Body of pancreas (tissue), 4 donors: ENCODE results near the gene SELENOS. TPM values are rescaled to one million over a fixed set of nuclear protein-coding genes. Genes with fewer than 3 reads are reported as not detected.
"Not testable (repeated sequence)": the region's sequence is repeated elsewhere in the genome, so short reads cannot be mapped to it uniquely, and the experiment has no call there.

ENCODE experiments used
- ATAC-seq: fragments of 150-250 bp; one replicate; pipeline ENCODE4 v1.9.1; 2016
- DNase-seq, 4 donors: peaks; one replicate each; pipeline ENCODE4 v3.0.0-alpha.2; 2019
- H3K27ac ChIP-seq, 4 donors: fragments of 200-600 bp; sonication (generic); 1 replicate in 3 of 4; 2 replicates in 1 of 4; pipeline versions ENCODE4 v1.5.1 to v1.6.1; 2016 to 2019; ENCODE audit warnings: mild to moderate bottlenecking in 1 of 4, mixed read lengths in 1 of 4, moderate library complexity in 1 of 4
- H3K27me3 ChIP-seq, 2 donors: fragments of 200-600 bp; sonication (generic); one replicate each; pipeline ENCODE4 v1.6.0; 2016; ENCODE audit warnings: mild to moderate bottlenecking in 1 of 2
- H3K36me3 ChIP-seq, 2 donors: fragments of 200-600 bp; sonication (generic); replicated peaks in 1 of 2; 2 replicates each; pipeline ENCODE4 v1.5.1; 2016; ENCODE audit warnings: low read depth in 2 of 2; ENCODE audit not compliant: insufficient read depth in 1 of 2
- H3K4me1 ChIP-seq: fragments of 200-600 bp; sonication (generic); one replicate; pipeline ENCODE4 v1.6.0; 2016
- H3K4me3 ChIP-seq, 2 donors: fragments of 200-600 bp; sonication (generic); 1 replicate in 1 of 2; 2 replicates in 1 of 2; pipeline ENCODE4 v1.5.1; 2016 to 2019
- H3K9me3 ChIP-seq, 3 donors: fragments of 200-600 bp; sonication (generic); 1 replicate in 2 of 3; 2 replicates in 1 of 3; pipeline ENCODE4 v1.5.1; 2016
- POLR2A ChIP-seq, 3 donors: fragments of 450-650 bp; IDR thresholded peaks; one replicate each; pipeline ENCODE4 v1.6.1; 2016; ENCODE audit warnings: antibody characterized with exemption in 3 of 3, mild to moderate bottlenecking in 2 of 3
- WGBS, 2 donors: methylation state at CpG; one replicate each; pipeline ENCODE4 v1.1.5; 2017; 5-methylcytosine and 5-hydroxymethylcytosine counted together
- intact Hi-C: fragments of 100-400 bp; cut with DNase I; formaldehyde crosslinking; loops from one replicate; pipeline ENCODE4 v1.15.1; 2023
- total RNA-seq, 2 donors: library from RNA; depleted of rRNA; stranded (reverse); fragments of >200 nt; gene quantifications; one replicate each; pipeline ENCODE4 v1.1.0, GENCODE V29; 2016
- TF ChIP-seq, protein P1 (sequence below), 7 experiments: fragments of 450-650 bp in 4 of 7; fragments of 200-600 bp in 3 of 7; sonication (generic) in 3 of 7; IDR thresholded peaks; one replicate each; pipeline ENCODE4 v1.5.1; 2016 to 2019; ENCODE audit warnings: antibody characterized with exemption in 7 of 7

Gene SELENOS
- total RNA-seq, 2 donors from 2014 or later, result 37.2 to 45.1 TPM

DNA sequence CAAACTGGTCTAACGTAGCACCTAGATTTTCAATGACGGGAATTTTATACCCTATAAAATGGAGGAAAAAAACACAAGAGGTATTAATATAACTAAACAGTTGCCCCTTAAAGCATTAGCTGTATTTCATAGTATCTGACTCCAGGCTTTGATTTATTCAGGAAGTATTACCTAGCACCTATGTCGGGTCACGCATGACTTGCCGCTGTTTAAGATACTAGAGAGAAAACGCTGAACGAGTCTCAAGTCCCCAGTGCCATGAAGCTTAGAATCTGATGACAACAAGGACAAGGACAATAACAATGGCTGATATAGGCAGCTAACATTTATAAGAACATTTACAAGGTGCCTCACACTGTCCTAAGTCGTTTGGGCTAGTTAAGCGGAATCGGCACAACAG, 15.8 kb upstream of the SELENOS start:
- Histone ChIP-seq H3K4me1 (peaks cover 33% of the 10 kb centered on the region), H3K27ac (peak overlapping the region in 2 of 4 donors; percentile 24 to 96), H3K4me3 (no peak overlapping the region), H3K9me3 (no peaks in the 10 kb centered on the region), H3K27me3 (no peaks in the 10 kb centered on the region), H3K36me3 (no peaks in the 10 kb centered on the region)
- ATAC-seq (no peak), DNase-seq (no peak)
- intact Hi-C loops, result no loop called here
- TF ChIP-seq, protein P1, sequence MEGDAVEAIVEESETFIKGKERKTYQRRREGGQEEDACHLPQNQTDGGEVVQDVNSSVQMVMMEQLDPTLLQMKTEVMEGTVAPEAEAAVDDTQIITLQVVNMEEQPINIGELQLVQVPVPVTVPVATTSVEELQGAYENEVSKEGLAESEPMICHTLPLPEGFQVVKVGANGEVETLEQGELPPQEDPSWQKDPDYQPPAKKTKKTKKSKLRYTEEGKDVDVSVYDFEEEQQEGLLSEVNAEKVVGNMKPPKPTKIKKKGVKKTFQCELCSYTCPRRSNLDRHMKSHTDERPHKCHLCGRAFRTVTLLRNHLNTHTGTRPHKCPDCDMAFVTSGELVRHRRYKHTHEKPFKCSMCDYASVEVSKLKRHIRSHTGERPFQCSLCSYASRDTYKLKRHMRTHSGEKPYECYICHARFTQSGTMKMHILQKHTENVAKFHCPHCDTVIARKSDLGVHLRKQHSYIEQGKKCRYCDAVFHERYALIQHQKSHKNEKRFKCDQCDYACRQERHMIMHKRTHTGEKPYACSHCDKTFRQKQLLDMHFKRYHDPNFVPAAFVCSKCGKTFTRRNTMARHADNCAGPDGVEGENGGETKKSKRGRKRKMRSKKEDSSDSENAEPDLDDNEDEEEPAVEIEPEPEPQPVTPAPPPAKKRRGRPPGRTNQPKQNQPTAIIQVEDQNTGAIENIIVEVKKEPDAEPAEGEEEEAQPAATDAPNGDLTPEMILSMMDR (IDR thresholded peaks at IDR 0.05), result no peak
- no peak for TF ChIP-seq POLR2A (IDR thresholded peaks at IDR 0.05)
- 36 to 53% methylated on average over 10 of the region's 10 CpGs for WGBS, 2 donors

DNA sequence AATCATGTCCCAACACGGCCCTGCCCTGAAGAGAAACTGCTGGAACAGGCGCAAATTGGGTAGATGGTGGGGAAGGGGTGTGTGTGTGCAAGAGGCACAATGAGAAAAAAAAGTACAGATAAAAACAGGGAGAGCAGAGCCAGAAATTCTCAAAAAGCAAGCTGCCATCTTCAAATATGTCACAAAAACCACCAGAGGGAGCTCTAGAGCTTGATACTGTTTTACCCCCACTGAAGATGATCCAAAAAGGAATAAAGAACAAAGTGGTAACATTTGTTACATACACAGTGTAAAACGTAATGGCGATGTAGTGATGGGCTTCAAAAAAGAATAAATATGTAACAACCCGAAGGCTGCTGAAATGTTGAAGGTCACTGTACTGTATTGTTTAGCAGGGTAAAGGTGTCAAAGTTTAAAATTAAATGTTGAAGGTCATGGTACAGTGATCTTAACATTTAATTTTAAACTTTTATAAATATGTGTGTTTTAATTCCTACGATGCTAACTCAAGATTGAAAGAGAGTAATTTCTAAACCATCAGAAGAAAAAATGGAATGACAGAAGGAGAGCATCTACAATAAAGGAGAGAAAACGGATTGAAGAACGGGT, 11.7 kb upstream of the SELENOS start:
- DNase-seq (no peak), ATAC-seq (no peak)
- H3K36me3 ChIP-seq, result peaks cover 8 to 18% of the 10 kb centered on the region in 2 donors
- H3K4me3 ChIP-seq, result no peak overlapping the region
- H3K4me1 ChIP-seq, result peaks cover 24% of the 10 kb centered on the region
- H3K9me3 ChIP-seq, result no peaks in the 10 kb centered on the region
- WGBS, 2 donors, result 50 to 56% methylated on average over 8 of the region's 8 CpGs
- TF ChIP-seq, protein P1 (IDR thresholded peaks at IDR 0.05), result peak; percentile 39 to 62 (median 55)
- TF ChIP-seq POLR2A (IDR thresholded peaks at IDR 0.05), result no peak
- no peaks in the 10 kb centered on the region for H3K27me3 ChIP-seq
- intact Hi-C loops, result no loop called here
- peak overlapping the region in 1 of 4 donors; percentile 17 for H3K27ac ChIP-seq

DNA sequence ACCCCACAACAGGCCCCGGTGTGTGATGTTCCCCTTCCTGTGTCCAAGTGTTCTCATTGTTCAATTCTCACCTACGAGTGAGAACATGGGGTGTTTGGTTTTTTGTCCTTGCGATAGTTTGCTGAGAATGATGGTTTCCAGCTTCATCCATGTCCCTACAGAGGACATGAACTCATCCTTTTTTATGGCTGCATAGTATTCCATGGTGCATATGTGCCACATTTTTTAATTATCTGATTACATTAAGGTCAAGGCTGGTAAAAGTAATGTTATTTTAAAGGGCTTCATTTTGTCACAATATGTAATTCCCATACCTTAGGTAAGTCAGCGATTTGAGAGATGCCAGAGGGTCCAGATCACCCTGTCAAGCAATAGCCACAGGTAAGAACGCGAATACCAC, 10.1 kb upstream of the SELENOS start:
- H3K4me3 ChIP-seq, DNase-seq, H3K27me3 ChIP-seq, H3K4me1 ChIP-seq, H3K27ac ChIP-seq, H3K9me3 ChIP-seq, intact Hi-C loops, ATAC-seq: not testable (repeated sequence)
- H3K36me3 ChIP-seq, result peaks cover 8 to 25% of the 10 kb centered on the region in 2 donors
- WGBS, 2 donors, result 97% methylated on average over 6 of the region's 6 CpGs

DNA sequence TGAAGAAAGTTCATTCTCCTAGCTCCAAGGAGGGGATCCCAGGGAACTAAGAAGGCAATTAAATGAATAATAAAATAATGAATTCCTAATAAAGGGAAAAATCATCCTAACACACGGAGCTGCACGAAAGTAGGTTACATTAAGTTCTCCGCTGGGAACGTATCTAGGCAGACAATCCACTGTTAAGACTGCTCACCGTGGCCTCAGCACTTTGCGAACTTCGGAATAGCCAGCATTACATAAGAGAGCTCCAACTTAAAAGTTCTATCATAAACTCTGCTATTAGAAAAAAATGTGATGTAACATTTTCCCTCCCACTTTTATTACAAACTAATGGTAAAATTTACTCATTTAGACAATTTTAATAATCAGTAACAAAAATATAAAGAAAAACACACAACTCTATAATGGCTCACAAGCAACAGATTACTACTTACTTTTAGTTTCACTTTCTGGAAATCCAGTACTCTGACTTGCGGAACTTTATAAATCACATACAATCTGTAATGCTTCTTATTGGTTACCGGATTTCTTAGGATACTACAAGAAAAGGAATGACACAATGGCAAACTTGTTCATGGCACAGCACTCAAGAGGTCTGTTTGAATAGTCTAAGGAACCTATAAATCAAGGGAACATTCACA, 9.3 kb upstream of the SELENOS start:
- H3K4me3 ChIP-seq, result no peak overlapping the region
- peaks cover 8 to 31% of the 10 kb centered on the region in 2 donors for H3K36me3 ChIP-seq
- intact Hi-C loops, result no loop called here

DNA sequence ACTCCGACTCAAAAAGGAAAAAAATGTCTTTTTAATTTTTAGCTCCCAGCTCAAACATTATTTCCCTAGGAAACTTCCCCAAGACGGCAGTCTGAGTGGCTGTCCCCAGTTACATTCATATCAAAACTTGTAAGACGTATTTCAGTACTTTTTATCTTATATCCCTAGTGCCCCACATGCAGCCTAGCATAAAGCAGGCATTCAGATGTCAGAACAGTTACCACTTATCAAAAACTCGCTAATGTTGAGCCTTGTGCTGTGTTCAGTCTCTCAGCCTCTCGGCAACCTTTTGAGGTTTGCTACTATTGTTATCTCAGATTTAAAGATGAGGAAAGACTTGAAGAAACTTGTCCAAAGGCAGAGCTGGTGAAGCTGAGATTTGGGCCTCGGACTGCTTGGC, 6.6 kb upstream of the SELENOS start:
- no peak overlapping the region for H3K27ac ChIP-seq
- no peak for DNase-seq
- H3K36me3 ChIP-seq, result peaks cover 12 to 38% of the 10 kb centered on the region in 2 donors
- H3K4me1 ChIP-seq, result no peaks in the 10 kb centered on the region
- ATAC-seq, result no peak
- no peaks in the 10 kb centered on the region for H3K9me3 ChIP-seq
- intact Hi-C loops, result no loop called here
- TF ChIP-seq POLR2A (IDR thresholded peaks at IDR 0.05), result no peak
- TF ChIP-seq, protein P1 (IDR thresholded peaks at IDR 0.05), result no peak
- H3K4me3 ChIP-seq, result no peak overlapping the region
- H3K27me3 ChIP-seq, result no peaks in the 10 kb centered on the region
- WGBS, 2 donors, result 83 to 92% methylated on average over 6 of the region's 6 CpGs

More for the DNA sequence above, 9.3 kb upstream of the SELENOS start:
- Histone ChIP-seq H3K9me3 (no peaks in the 10 kb centered on the region), H3K27ac (no peak overlapping the region), H3K27me3 (no peaks in the 10 kb centered on the region), H3K4me1 (peaks cover 2% of the 10 kb centered on the region)
- WGBS, 2 donors, result 88 to 92% methylated on average over 9 of the region's 9 CpGs
- TF ChIP-seq, protein P1 (IDR thresholded peaks at IDR 0.05), result no peak
- no peak for TF ChIP-seq POLR2A (IDR thresholded peaks at IDR 0.05)
- DNase-seq (no peak), ATAC-seq (no peak)
